Stimulated activated effector memory CD8-positive, alpha-beta T cell treated with anti-CD3 and anti-CD28 coated beads, Interleukin-12 subunit alpha, Interleukin-12 subunit beta, amount 100 ng/mL, for 72 hours (primary cell): Measurements from ENCODE around the gene MCEE.
"Not testable (repeated sequence)": the region's sequence is repeated elsewhere in the genome, so short reads cannot be mapped to it uniquely, and the experiment has no call there.

Source experiments
- ATAC-seq: fragments of 150-1000 bp; cut with Tn5 transposase; 2 replicates; pipeline ENCODE4 v1.10.0; 2021
- DNase-seq, 2 donors: peaks; one replicate each; pipeline ENCODE4 v3.0.0; 2021 to 2022; ENCODE audit warnings: low spot score in 2 of 2
- H3K27ac Mint-ChIP-seq: one replicate; pipeline ENCODE4 v1.8.0; 2022; ENCODE audit warnings: mild to moderate bottlenecking, mixed read lengths
- H3K36me3 Mint-ChIP-seq: one replicate; pipeline ENCODE4 v1.8.0; 2022; ENCODE audit warnings: mild to moderate bottlenecking, mixed read lengths
- H3K4me1 Mint-ChIP-seq: one replicate; pipeline ENCODE4 v1.8.0; 2022; ENCODE audit warnings: mixed read lengths
- H3K4me3 Mint-ChIP-seq: one replicate; pipeline ENCODE4 v1.8.0; 2022; ENCODE audit warnings: mild to moderate bottlenecking, mixed read lengths
- H3K9me3 Mint-ChIP-seq: one replicate; pipeline ENCODE4 v1.8.0; 2022; ENCODE audit warnings: mixed read lengths

Gene MCEE

GRCh38 chr2:71130152-71130904, at the start of gene MCEE, which contains the start of gene MPHOSPH10:
MCEE (minus strand) TSS chr2:71130229; CDS start chr2:71130219, 10 bp downstream.
MPHOSPH10 (plus strand) TSS chr2:71130634; CDS start chr2:71130666, 32 bp downstream.
- no peak within 1 kb of the TSS for H3K27ac Mint-ChIP-seq
- H3K4me3 Mint-ChIP-seq, result no peak within 1 kb of the TSS
- peak; percentile 81 to 95 for DNase-seq
- H3K9me3 Mint-ChIP-seq, result no peaks in the 10 kb centered on the region
- no peaks in the 10 kb centered on the region for H3K4me1 Mint-ChIP-seq
- ATAC-seq, result peak; percentile 96
- H3K36me3 Mint-ChIP-seq, result peaks cover 5% of the 10 kb centered on the region

- H3K27ac Mint-ChIP-seq, H3K4me3 Mint-ChIP-seq, DNase-seq, ATAC-seq, H3K9me3 Mint-ChIP-seq, H3K4me1 Mint-ChIP-seq, H3K36me3 Mint-ChIP-seq: not testable (repeated sequence)
Measured at GRCh38 chr2:71178836-71179235, 48.8 kb upstream of the MCEE start.

- Mint-ChIP-seq H3K27ac (no peak overlapping the region), H3K4me3 (no peak overlapping the region), H3K36me3 (no peaks in the 10 kb centered on the region)
Measured at GRCh38 chr2:71174207-71174606, 44.2 kb upstream of the MCEE start.

GRCh38 chr2:71173096-71173495, 43.1 kb upstream of the MCEE start:
- ATAC-seq (no peak), DNase-seq (no peak)
- Mint-ChIP-seq H3K9me3 (no peaks in the 10 kb centered on the region), H3K4me3 (no peak overlapping the region), H3K36me3 (no peaks in the 10 kb centered on the region), H3K4me1 (no peaks in the 10 kb centered on the region), H3K27ac (no peak overlapping the region)

More at GRCh38 chr2:71174207-71174606, 44.2 kb upstream of the MCEE start:
- no peaks in the 10 kb centered on the region for H3K4me1 Mint-ChIP-seq
- ATAC-seq (no peak), DNase-seq (no peak)
- H3K9me3 Mint-ChIP-seq, result no peaks in the 10 kb centered on the region

- ATAC-seq, result peak; percentile 64
- DNase-seq, result no peak
- Mint-ChIP-seq H3K27ac (no peak overlapping the region), H3K4me1 (no peaks in the 10 kb centered on the region), H3K9me3 (no peaks in the 10 kb centered on the region), H3K4me3 (no peak overlapping the region), H3K36me3 (no peaks in the 10 kb centered on the region)
Measured at GRCh38 chr2:71166812-71167211, 36.8 kb upstream of the MCEE start.

- peaks cover 9% of the 10 kb centered on the region for H3K4me1 Mint-ChIP-seq
- H3K27ac Mint-ChIP-seq, result no peak overlapping the region
- no peaks in the 10 kb centered on the region for H3K9me3 Mint-ChIP-seq
- ATAC-seq, result peak; percentile 74
- DNase-seq, result peak; percentile 31 to 79
- no peak overlapping the region for H3K4me3 Mint-ChIP-seq
- H3K36me3 Mint-ChIP-seq, result no peaks in the 10 kb centered on the region
Measured at GRCh38 chr2:71157124-71157793, 27.2 kb upstream of the MCEE start.

GRCh38 chr2:71156573-71156972, 26.5 kb upstream of the MCEE start:
- Mint-ChIP-seq H3K27ac (no peak overlapping the region), H3K4me1 (peaks cover 9% of the 10 kb centered on the region), H3K36me3 (no peaks in the 10 kb centered on the region), H3K4me3 (no peak overlapping the region), H3K9me3 (no peaks in the 10 kb centered on the region)
- ATAC-seq (no peak), DNase-seq (no peak)

- peaks cover 9% of the 10 kb centered on the region for H3K4me1 Mint-ChIP-seq
- no peak for ATAC-seq
- DNase-seq, result no peak
- no peak overlapping the region for H3K4me3 Mint-ChIP-seq
- no peaks in the 10 kb centered on the region for H3K9me3 Mint-ChIP-seq
- H3K27ac Mint-ChIP-seq, result no peak overlapping the region
- no peaks in the 10 kb centered on the region for H3K36me3 Mint-ChIP-seq
Measured at GRCh38 chr2:71155846-71156245, 25.8 kb upstream of the MCEE start.

- ATAC-seq, result peak; percentile 74
- Mint-ChIP-seq H3K4me3 (no peak overlapping the region), H3K36me3 (no peaks in the 10 kb centered on the region), H3K9me3 (no peaks in the 10 kb centered on the region), H3K4me1 (peaks cover 9% of the 10 kb centered on the region), H3K27ac (no peak overlapping the region)
- DNase-seq, result no peak
Measured at GRCh38 chr2:71154798-71155197, 24.8 kb upstream of the MCEE start.

- Mint-ChIP-seq H3K36me3 (no peaks in the 10 kb centered on the region), H3K27ac (no peak overlapping the region), H3K9me3 (no peaks in the 10 kb centered on the region), H3K4me3 (no peak overlapping the region), H3K4me1 (peaks cover 9% of the 10 kb centered on the region)
- no peak for DNase-seq
- ATAC-seq, result no peak
Measured at GRCh38 chr2:71154279-71154678, 24.2 kb upstream of the MCEE start.

- Mint-ChIP-seq H3K27ac (no peak overlapping the region), H3K4me1 (peaks cover 9% of the 10 kb centered on the region), H3K9me3 (no peaks in the 10 kb centered on the region), H3K36me3 (no peaks in the 10 kb centered on the region), H3K4me3 (no peak overlapping the region)
- DNase-seq, result no peak
- ATAC-seq, result no peak
Measured at GRCh38 chr2:71153585-71154224, 23.7 kb upstream of the MCEE start.

- ATAC-seq (no peak), DNase-seq (no peak)
- H3K36me3 Mint-ChIP-seq, result no peaks in the 10 kb centered on the region
- H3K27ac Mint-ChIP-seq, result no peak overlapping the region
- H3K4me1 Mint-ChIP-seq, result no peaks in the 10 kb centered on the region
- no peak overlapping the region for H3K4me3 Mint-ChIP-seq
- H3K9me3 Mint-ChIP-seq, result no peaks in the 10 kb centered on the region
Measured at GRCh38 chr2:71151620-71152019, 21.6 kb upstream of the MCEE start.

GRCh38 chr2:71150082-71150816, 20.2 kb upstream of the MCEE start:
- no peak for DNase-seq
- H3K27ac Mint-ChIP-seq, result peak overlapping the region; percentile 85

GRCh38 chr2:71148506-71149063, 18.6 kb upstream of the MCEE start:
- Mint-ChIP-seq H3K27ac (peak overlapping the region; percentile 56), H3K36me3 (no peaks in the 10 kb centered on the region), H3K9me3 (no peaks in the 10 kb centered on the region), H3K4me1 (no peaks in the 10 kb centered on the region), H3K4me3 (no peak overlapping the region)
- ATAC-seq (no peak), DNase-seq (no peak)

More at GRCh38 chr2:71150082-71150816, 20.2 kb upstream of the MCEE start:
- Mint-ChIP-seq H3K36me3 (no peaks in the 10 kb centered on the region), H3K4me1 (no peaks in the 10 kb centered on the region), H3K4me3 (no peak overlapping the region), H3K9me3 (no peaks in the 10 kb centered on the region)
- ATAC-seq, result no peak

GRCh38 chr2:71143782-71144181, 13.8 kb upstream of the MCEE start:
- ATAC-seq (no peak), DNase-seq (no peak)
- Mint-ChIP-seq H3K9me3 (no peaks in the 10 kb centered on the region), H3K4me1 (no peaks in the 10 kb centered on the region), H3K36me3 (no peaks in the 10 kb centered on the region), H3K4me3 (no peak overlapping the region), H3K27ac (peak overlapping the region; percentile 35)
